ENCODE data around the gene CNDP1.
"Not testable (repeated sequence)": the region's sequence is repeated elsewhere in the genome, so short reads cannot be mapped to it uniquely, and the experiment has no call there.

The CNDP1 gene

GRCh38 chr18:74563999-74564398 is 29.7 kb downstream of the CNDP1 start:
- peaks cover 6% of the 10 kb centered on the region for H3K36me3 Mint-ChIP-seq (ENCODE audit: low read depth)
- no peak overlapping the region for H3K4me3 Mint-ChIP-seq
- H3K27ac Mint-ChIP-seq, result no peak overlapping the region
- no peaks in the 10 kb centered on the region for H3K4me1 Mint-ChIP-seq (ENCODE audit: low read depth)
- peaks cover 15% of the 10 kb centered on the region for H3K9me3 Mint-ChIP-seq
- peaks cover 3% of the 10 kb centered on the region for H3K27me3 Mint-ChIP-seq (ENCODE audit: low read depth)

GRCh38 chr18:74565164-74565563 is 30.9 kb downstream of the CNDP1 start:
- H3K27me3 Mint-ChIP-seq (ENCODE audit: low read depth); H3K4me3 Mint-ChIP-seq; H3K36me3 Mint-ChIP-seq (ENCODE audit: low read depth); H3K27ac Mint-ChIP-seq; H3K4me1 Mint-ChIP-seq (ENCODE audit: low read depth): not testable (repeated sequence)
- H3K9me3 Mint-ChIP-seq, result peaks cover 15% of the 10 kb centered on the region

- H3K36me3 Mint-ChIP-seq (ENCODE audit: low read depth); H3K4me1 Mint-ChIP-seq (ENCODE audit: low read depth): not testable (repeated sequence)
Measured at GRCh38 chr18:74565993-74566392, 31.7 kb downstream of the CNDP1 start.

GRCh38 chr18:74567822-74568221 is 33.5 kb downstream of the CNDP1 start:
- Mint-ChIP-seq H3K4me1 (ENCODE audit: low read depth) (no peaks in the 10 kb centered on the region), H3K4me3 (no peak overlapping the region), H3K27me3 (ENCODE audit: low read depth) (peaks cover 3% of the 10 kb centered on the region), H3K36me3 (ENCODE audit: low read depth) (peaks cover 6% of the 10 kb centered on the region), H3K27ac (no peak overlapping the region), H3K9me3 (peaks cover 15% of the 10 kb centered on the region)

More at GRCh38 chr18:74565993-74566392, 31.7 kb downstream of the CNDP1 start:
- H3K4me3 Mint-ChIP-seq; H3K27ac Mint-ChIP-seq; H3K27me3 Mint-ChIP-seq (ENCODE audit: low read depth): not testable (repeated sequence)
- H3K9me3 Mint-ChIP-seq, result peaks cover 15% of the 10 kb centered on the region

- Mint-ChIP-seq H3K4me1 (ENCODE audit: low read depth) (no peaks in the 10 kb centered on the region), H3K27me3 (ENCODE audit: low read depth) (peaks cover 3% of the 10 kb centered on the region), H3K9me3 (peaks cover 15% of the 10 kb centered on the region), H3K36me3 (ENCODE audit: low read depth) (peaks cover 6% of the 10 kb centered on the region), H3K27ac (no peak overlapping the region), H3K4me3 (no peak overlapping the region)
Measured at GRCh38 chr18:74569401-74569800, 35.1 kb downstream of the CNDP1 start.

- peaks cover 15% of the 10 kb centered on the region for H3K9me3 Mint-ChIP-seq
- H3K4me1 Mint-ChIP-seq (ENCODE audit: low read depth), result no peaks in the 10 kb centered on the region
- H3K4me3 Mint-ChIP-seq, result no peak overlapping the region
- peaks cover 6% of the 10 kb centered on the region for H3K36me3 Mint-ChIP-seq (ENCODE audit: low read depth)
- no peak overlapping the region for H3K27ac Mint-ChIP-seq
- H3K27me3 Mint-ChIP-seq (ENCODE audit: low read depth), result peaks cover under 1% of the 10 kb centered on the region
Measured at GRCh38 chr18:74570266-74570665, 36.0 kb downstream of the CNDP1 start.

- no peak overlapping the region for H3K4me3 Mint-ChIP-seq
- peaks cover 5% of the 10 kb centered on the region for H3K36me3 Mint-ChIP-seq (ENCODE audit: low read depth)
- no peaks in the 10 kb centered on the region for H3K27me3 Mint-ChIP-seq (ENCODE audit: low read depth)
- H3K27ac Mint-ChIP-seq, result no peak overlapping the region
- no peaks in the 10 kb centered on the region for H3K4me1 Mint-ChIP-seq (ENCODE audit: low read depth)
- peaks cover 5% of the 10 kb centered on the region for H3K9me3 Mint-ChIP-seq
Measured at GRCh38 chr18:74571895-74572680, 37.8 kb downstream of the CNDP1 start.

- no peaks in the 10 kb centered on the region for H3K9me3 Mint-ChIP-seq
- no peak overlapping the region for H3K27ac Mint-ChIP-seq
- H3K4me1 Mint-ChIP-seq (ENCODE audit: low read depth), result no peaks in the 10 kb centered on the region
- peaks cover 8% of the 10 kb centered on the region for H3K27me3 Mint-ChIP-seq (ENCODE audit: low read depth)
- H3K36me3 Mint-ChIP-seq (ENCODE audit: low read depth), result peaks cover 3% of the 10 kb centered on the region
- no peak overlapping the region for H3K4me3 Mint-ChIP-seq
Measured at GRCh38 chr18:74573053-74573452, 38.8 kb downstream of the CNDP1 start.

- no peak overlapping the region for H3K27ac Mint-ChIP-seq
- no peaks in the 10 kb centered on the region for H3K36me3 Mint-ChIP-seq (ENCODE audit: low read depth)
- H3K9me3 Mint-ChIP-seq, result no peaks in the 10 kb centered on the region
- peaks cover 19% of the 10 kb centered on the region for H3K27me3 Mint-ChIP-seq (ENCODE audit: low read depth)
- H3K4me1 Mint-ChIP-seq (ENCODE audit: low read depth), result no peaks in the 10 kb centered on the region
- no peak overlapping the region for H3K4me3 Mint-ChIP-seq
Measured at GRCh38 chr18:74574916-74575315, 40.6 kb downstream of the CNDP1 start.

GRCh38 chr18:74577019-74577418 is 42.7 kb downstream of the CNDP1 start:
- Mint-ChIP-seq H3K36me3 (ENCODE audit: low read depth) (no peaks in the 10 kb centered on the region), H3K9me3 (no peaks in the 10 kb centered on the region), H3K27me3 (ENCODE audit: low read depth) (peaks cover 25% of the 10 kb centered on the region), H3K27ac (no peak overlapping the region), H3K4me3 (no peak overlapping the region), H3K4me1 (ENCODE audit: low read depth) (no peaks in the 10 kb centered on the region)

- Mint-ChIP-seq H3K27ac (no peak overlapping the region), H3K4me3 (no peak overlapping the region), H3K36me3 (ENCODE audit: low read depth) (no peaks in the 10 kb centered on the region), H3K9me3 (no peaks in the 10 kb centered on the region), H3K4me1 (ENCODE audit: low read depth) (no peaks in the 10 kb centered on the region), H3K27me3 (ENCODE audit: low read depth) (peaks cover 35% of the 10 kb centered on the region)
Measured at GRCh38 chr18:74579496-74580065, 45.3 kb downstream of the CNDP1 start.

- Mint-ChIP-seq H3K4me1 (ENCODE audit: low read depth) (no peaks in the 10 kb centered on the region), H3K27ac (no peak overlapping the region), H3K27me3 (ENCODE audit: low read depth) (peaks cover 55% of the 10 kb centered on the region), H3K9me3 (no peaks in the 10 kb centered on the region), H3K4me3 (no peak overlapping the region), H3K36me3 (ENCODE audit: low read depth) (no peaks in the 10 kb centered on the region)
Measured at GRCh38 chr18:74582642-74583041, 48.3 kb downstream of the CNDP1 start.

- Mint-ChIP-seq H3K36me3 (ENCODE audit: low read depth) (no peaks in the 10 kb centered on the region), H3K27me3 (ENCODE audit: low read depth) (peaks cover 36% of the 10 kb centered on the region), H3K27ac (no peak overlapping the region), H3K4me3 (no peak overlapping the region), H3K4me1 (ENCODE audit: low read depth) (peaks cover 7% of the 10 kb centered on the region), H3K9me3 (no peaks in the 10 kb centered on the region)
Measured at GRCh38 chr18:74587441-74587840, 53.1 kb downstream of the CNDP1 start.

GRCh38 chr18:74589021-74589420 is 54.7 kb downstream of the CNDP1 start:
- Mint-ChIP-seq H3K9me3 (no peaks in the 10 kb centered on the region), H3K4me1 (ENCODE audit: low read depth) (peaks cover 9% of the 10 kb centered on the region), H3K4me3 (no peak overlapping the region), H3K27ac (no peak overlapping the region), H3K27me3 (ENCODE audit: low read depth) (peaks cover 29% of the 10 kb centered on the region), H3K36me3 (ENCODE audit: low read depth) (peaks cover 9% of the 10 kb centered on the region)

GRCh38 chr18:74589811-74590210 is 55.5 kb downstream of the CNDP1 start:
- Mint-ChIP-seq H3K9me3 (no peaks in the 10 kb centered on the region), H3K4me3 (no peak overlapping the region), H3K36me3 (ENCODE audit: low read depth) (peaks cover 12% of the 10 kb centered on the region), H3K27me3 (ENCODE audit: low read depth) (peaks cover 24% of the 10 kb centered on the region), H3K4me1 (ENCODE audit: low read depth) (peaks cover 9% of the 10 kb centered on the region), H3K27ac (no peak overlapping the region)

Data from T-helper 1 cell treated with Interleukin-12 subunit alpha and Interleukin-12 subunit beta and Interleukin-4 antibody, amounts not matched to agents 30 μg/mL and 1 μg/mL, for 36 hours (primary cell).